ENCODE data around the gene PCID2.

The PCID2 gene

DNA sequence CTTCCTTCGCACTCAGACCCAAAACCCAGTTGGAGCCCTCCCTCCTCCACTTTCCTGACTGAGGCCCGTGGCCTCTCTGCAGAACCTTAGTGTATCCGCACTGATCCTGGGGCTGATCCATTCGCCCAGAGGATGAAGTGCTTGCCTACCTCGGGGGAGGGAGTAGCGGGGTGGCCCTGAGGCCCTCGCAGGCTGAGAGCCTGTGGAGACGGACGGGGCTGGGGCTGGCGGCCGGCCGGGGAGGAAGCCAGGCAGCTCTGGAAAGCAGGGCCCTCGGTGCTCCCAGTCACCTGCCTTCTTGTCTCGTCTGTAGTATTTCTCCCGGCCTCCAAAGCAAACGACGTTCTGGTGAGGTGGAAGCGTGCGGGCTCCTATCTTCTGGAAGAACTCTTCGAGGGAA is 48.8 kb downstream of the PCID2 start:
- H3K4me1 ChIP-seq (ENCODE audit: control insufficient read depth in 5 of 5, insufficient read depth in 5 of 5, low read length in 5 of 5) = peaks cover 0 to under 1% (median 0%) of the 10 kb centered on the region in 5 donors
- H3K36me3 ChIP-seq (ENCODE audit: control insufficient read depth in 5 of 5, insufficient read depth in 5 of 5, low read length in 5 of 5) = no peaks in the 10 kb centered on the region
- H3K27ac ChIP-seq (ENCODE audit: low read depth, low read length) = no peak overlapping the region
- H3K9me3 ChIP-seq (ENCODE audit: control insufficient read depth in 5 of 5, low read length in 5 of 5) = no peaks in the 10 kb centered on the region
- peaks cover 0 to 32% (median 22%) of the 10 kb centered on the region in 5 donors for H3K27me3 ChIP-seq (ENCODE audit: control insufficient read depth in 5 of 5, insufficient read depth in 4 of 5, low read length in 5 of 5)
- no peak overlapping the region for H3K4me3 ChIP-seq (ENCODE audit: low read depth in 1 of 5, low read length in 5 of 5)
- no peak overlapping the region for H3K9ac ChIP-seq (ENCODE audit: low read length in 5 of 5)

DNA sequence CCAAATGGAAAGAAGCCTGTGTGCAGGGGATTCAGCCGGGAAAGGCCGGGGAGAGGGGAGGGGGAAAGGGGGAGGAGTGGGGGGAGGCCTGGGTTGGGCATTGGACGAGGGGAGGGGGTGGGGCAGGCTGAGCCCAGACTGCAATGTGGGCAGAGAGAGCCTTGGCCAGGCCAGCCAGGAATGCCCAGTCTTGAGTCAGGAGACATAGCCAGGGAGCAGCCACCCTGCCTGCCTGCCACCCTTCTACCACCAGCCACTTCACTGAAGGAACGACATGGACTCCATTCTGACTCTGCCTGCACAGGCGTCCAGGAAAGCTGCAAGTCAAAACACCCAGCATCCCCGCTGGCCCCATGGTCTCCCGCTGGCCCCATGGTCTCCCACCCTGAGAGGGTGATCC is 49.5 kb downstream of the PCID2 start:
- H3K36me3 ChIP-seq (ENCODE audit: control insufficient read depth in 5 of 5, insufficient read depth in 5 of 5, low read length in 5 of 5) = no peaks in the 10 kb centered on the region
- no peaks in the 10 kb centered on the region for H3K9me3 ChIP-seq (ENCODE audit: control insufficient read depth in 5 of 5, low read length in 5 of 5)
- no peak overlapping the region for H3K9ac ChIP-seq (ENCODE audit: low read length in 5 of 5)
- peaks cover 0 to 5% (median 4%) of the 10 kb centered on the region in 5 donors for H3K4me1 ChIP-seq (ENCODE audit: control insufficient read depth in 5 of 5, insufficient read depth in 5 of 5, low read length in 5 of 5)
- H3K27ac ChIP-seq (ENCODE audit: low read depth, low read length) = no peak overlapping the region
- H3K4me3 ChIP-seq (ENCODE audit: low read depth in 1 of 5, low read length in 5 of 5) = no peak overlapping the region
- peaks cover 0 to 32% (median 18%) of the 10 kb centered on the region in 5 donors for H3K27me3 ChIP-seq (ENCODE audit: control insufficient read depth in 5 of 5, insufficient read depth in 4 of 5, low read length in 5 of 5)

DNA sequence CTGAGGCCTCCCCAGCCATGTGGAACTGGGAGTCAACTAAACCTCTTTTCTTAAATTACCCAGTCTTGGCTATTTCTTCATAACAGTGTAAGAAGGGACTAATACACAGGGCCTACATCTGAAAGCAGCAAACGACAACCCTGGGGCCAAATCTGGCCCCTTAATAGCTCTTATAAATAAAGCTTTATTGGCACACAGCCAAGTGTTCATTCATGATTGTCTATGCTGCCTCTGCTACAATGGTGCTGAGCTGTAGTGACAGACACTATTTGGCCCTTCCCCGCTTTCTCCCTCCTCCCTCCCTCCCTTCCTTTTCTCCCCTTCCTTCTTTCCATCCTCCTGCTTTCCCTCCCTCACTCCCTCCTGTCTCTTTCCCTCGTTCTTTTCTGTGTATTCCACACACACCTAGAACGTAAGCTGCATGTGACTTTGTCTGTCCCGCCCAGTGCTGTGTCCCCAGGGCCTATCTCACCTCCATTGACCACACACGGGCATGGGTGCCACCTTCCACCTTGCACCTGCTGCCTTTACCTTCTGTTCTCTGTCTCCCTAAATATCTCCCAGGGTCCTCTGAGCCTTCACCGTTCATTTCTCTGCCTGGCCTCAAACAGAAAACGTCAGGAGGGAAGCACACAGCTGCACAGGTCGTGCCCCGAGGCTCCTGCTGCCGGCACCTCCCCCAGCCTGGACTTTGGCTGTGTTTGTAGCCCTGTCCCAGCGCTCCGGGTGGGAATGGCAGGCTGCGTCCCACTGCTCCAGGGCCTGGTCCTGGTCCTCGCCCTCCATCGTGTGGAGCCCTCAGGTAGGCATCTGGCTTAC is 50.3 kb downstream of the PCID2 start, which contains the start of gene PROZ:
Gene PROZ, plus strand, starts transcription at position 720 of the 819 bp plus-strand sequence. Its CDS starts 13 bp downstream, at position 733.
- Histone ChIP-seq H3K4me1 (ENCODE audit: control insufficient read depth in 5 of 5, insufficient read depth in 5 of 5, low read length in 5 of 5) (peaks cover 0 to 11% (median 10%) of the 10 kb centered on the region in 5 donors), H3K36me3 (ENCODE audit: control insufficient read depth in 5 of 5, insufficient read depth in 5 of 5, low read length in 5 of 5) (no peaks in the 10 kb centered on the region), H3K9me3 (ENCODE audit: control insufficient read depth in 5 of 5, low read length in 5 of 5) (no peaks in the 10 kb centered on the region), H3K27me3 (ENCODE audit: control insufficient read depth in 5 of 5, insufficient read depth in 4 of 5, low read length in 5 of 5) (peaks cover 0 to 30% (median 14%) of the 10 kb centered on the region in 5 donors), H3K27ac (ENCODE audit: low read depth, low read length) (no peak within 1 kb of the TSS), H3K4me3 (ENCODE audit: low read depth in 1 of 5, low read length in 5 of 5) (no peak within 1 kb of the TSS), H3K9ac (ENCODE audit: low read length in 5 of 5) (no peak within 1 kb of the TSS)

- Histone ChIP-seq H3K27ac (ENCODE audit: low read depth, low read length) (no peak overlapping the region), H3K9ac (ENCODE audit: low read length in 5 of 5) (no peak overlapping the region), H3K36me3 (ENCODE audit: control insufficient read depth in 5 of 5, insufficient read depth in 5 of 5, low read length in 5 of 5) (no peaks in the 10 kb centered on the region), H3K4me1 (ENCODE audit: control insufficient read depth in 5 of 5, insufficient read depth in 5 of 5, low read length in 5 of 5) (peaks cover 0 to 19% (median 18%) of the 10 kb centered on the region in 5 donors), H3K9me3 (ENCODE audit: control insufficient read depth in 5 of 5, low read length in 5 of 5) (no peaks in the 10 kb centered on the region), H3K27me3 (ENCODE audit: control insufficient read depth in 5 of 5, insufficient read depth in 4 of 5, low read length in 5 of 5) (peaks cover 0 to 24% (median 12%) of the 10 kb centered on the region in 5 donors), H3K4me3 (ENCODE audit: low read depth in 1 of 5, low read length in 5 of 5) (no peak overlapping the region)
Observed at GRCh38 chr13:113157206-113157928, 51.1 kb downstream of the PCID2 start.

DNA sequence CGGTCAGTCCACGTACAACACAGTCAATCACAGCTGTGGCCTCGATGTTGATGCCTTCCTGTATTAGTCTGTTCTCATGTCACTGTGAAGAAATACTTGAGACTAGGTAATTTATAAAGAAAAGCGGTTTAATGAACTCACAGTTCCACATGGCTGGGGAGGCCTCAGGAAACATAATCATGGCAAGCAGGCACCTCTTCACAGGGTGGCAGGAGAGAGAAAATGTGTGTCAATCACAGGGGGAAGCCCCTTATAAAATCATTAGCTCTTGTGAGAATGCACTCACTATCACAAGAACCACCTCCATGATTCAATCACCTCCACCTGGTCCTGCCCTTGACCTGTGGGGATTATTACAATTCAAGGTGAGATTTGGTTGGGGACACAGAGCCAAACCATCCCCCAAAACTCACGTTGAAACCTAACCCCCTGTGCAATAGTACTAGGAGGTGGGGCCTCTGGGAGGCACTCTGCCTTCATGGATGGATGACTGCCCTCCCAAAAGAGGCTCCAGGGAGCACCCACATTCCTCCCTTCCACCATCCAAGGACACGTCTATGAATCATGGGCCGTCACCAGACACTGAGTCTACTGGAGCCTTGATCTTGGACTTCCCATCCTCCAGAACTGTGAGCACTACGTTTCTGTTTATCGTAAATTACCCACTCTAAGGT is 52.4 kb downstream of the PCID2 start:
- no peak overlapping the region for H3K4me3 ChIP-seq (ENCODE audit: low read depth in 1 of 5, low read length in 5 of 5)
- H3K9me3 ChIP-seq (ENCODE audit: control insufficient read depth in 5 of 5, low read length in 5 of 5) = no peaks in the 10 kb centered on the region
- H3K4me1 ChIP-seq (ENCODE audit: control insufficient read depth in 5 of 5, insufficient read depth in 5 of 5, low read length in 5 of 5) = peaks cover 0 to 24% (median 22%) of the 10 kb centered on the region in 5 donors
- H3K27me3 ChIP-seq (ENCODE audit: control insufficient read depth in 5 of 5, insufficient read depth in 4 of 5, low read length in 5 of 5) = peaks cover 0 to 21% (median 9%) of the 10 kb centered on the region in 5 donors
- H3K27ac ChIP-seq (ENCODE audit: low read depth, low read length) = no peak overlapping the region
- no peaks in the 10 kb centered on the region for H3K36me3 ChIP-seq (ENCODE audit: control insufficient read depth in 5 of 5, insufficient read depth in 5 of 5, low read length in 5 of 5)
- no peak overlapping the region for H3K9ac ChIP-seq (ENCODE audit: low read length in 5 of 5)

- Histone ChIP-seq H3K36me3 (ENCODE audit: control insufficient read depth in 5 of 5, insufficient read depth in 5 of 5, low read length in 5 of 5) (no peaks in the 10 kb centered on the region), H3K27ac (ENCODE audit: low read depth, low read length) (no peak overlapping the region), H3K9ac (ENCODE audit: low read length in 5 of 5) (no peak overlapping the region), H3K9me3 (ENCODE audit: control insufficient read depth in 5 of 5, low read length in 5 of 5) (no peaks in the 10 kb centered on the region), H3K4me1 (ENCODE audit: control insufficient read depth in 5 of 5, insufficient read depth in 5 of 5, low read length in 5 of 5) (peaks cover 0 to 24% (median 22%) of the 10 kb centered on the region in 5 donors), H3K27me3 (ENCODE audit: control insufficient read depth in 5 of 5, insufficient read depth in 4 of 5, low read length in 5 of 5) (peaks cover 0 to 13% (median 6%) of the 10 kb centered on the region in 5 donors), H3K4me3 (ENCODE audit: low read depth in 1 of 5, low read length in 5 of 5) (no peak overlapping the region)
Observed at GRCh38 chr13:113155201-113155600, 53.3 kb downstream of the PCID2 start.

- Histone ChIP-seq H3K27me3 (ENCODE audit: control insufficient read depth in 5 of 5, insufficient read depth in 4 of 5, low read length in 5 of 5) (peaks cover 0 to 6% (median 5%) of the 10 kb centered on the region in 5 donors), H3K4me3 (ENCODE audit: low read depth in 1 of 5, low read length in 5 of 5) (peak overlapping the region; percentile 63 to 74 (median 71)), H3K27ac (ENCODE audit: low read depth, low read length) (peak overlapping the region; percentile 52), H3K36me3 (ENCODE audit: control insufficient read depth in 5 of 5, insufficient read depth in 5 of 5, low read length in 5 of 5) (no peaks in the 10 kb centered on the region), H3K4me1 (ENCODE audit: control insufficient read depth in 5 of 5, insufficient read depth in 5 of 5, low read length in 5 of 5) (peaks cover 0 to 24% (median 22%) of the 10 kb centered on the region in 5 donors), H3K9ac (ENCODE audit: low read length in 5 of 5) (peak overlapping the region in 4 of 5 donors; percentile 51 to 78 (median 62)), H3K9me3 (ENCODE audit: control insufficient read depth in 5 of 5, low read length in 5 of 5) (no peaks in the 10 kb centered on the region)
Observed at GRCh38 chr13:113153810-113154748, 54.4 kb downstream of the PCID2 start.

GRCh38 chr13:113152984-113153809 is 55.3 kb downstream of the PCID2 start:
- Histone ChIP-seq H3K36me3 (ENCODE audit: control insufficient read depth in 5 of 5, insufficient read depth in 5 of 5, low read length in 5 of 5) (no peaks in the 10 kb centered on the region), H3K4me1 (ENCODE audit: control insufficient read depth in 5 of 5, insufficient read depth in 5 of 5, low read length in 5 of 5) (peaks cover 0 to 24% (median 22%) of the 10 kb centered on the region in 5 donors), H3K9ac (ENCODE audit: low read length in 5 of 5) (peak overlapping the region in 4 of 5 donors; percentile 51 to 78 (median 62)), H3K27ac (ENCODE audit: low read depth, low read length) (peak overlapping the region; percentile 52), H3K9me3 (ENCODE audit: control insufficient read depth in 5 of 5, low read length in 5 of 5) (no peaks in the 10 kb centered on the region), H3K27me3 (ENCODE audit: control insufficient read depth in 5 of 5, insufficient read depth in 4 of 5, low read length in 5 of 5) (peaks cover 0 to 6% (median under 1%) of the 10 kb centered on the region in 5 donors), H3K4me3 (ENCODE audit: low read depth in 1 of 5, low read length in 5 of 5) (peak overlapping the region; percentile 63 to 74 (median 71))

All from subcutaneous abdominal adipose tissue (tissue), 5 donors.